WTC11 (cell line): ENCODE results near the gene ADRB2. TPM values are rescaled to one million over a fixed set of nuclear protein-coding genes. Genes with fewer than 3 reads are reported as not detected.

Source experiments
- ATAC-seq: fragments of 200-7000 bp; cut with Tn5 transposase; 2 replicates; pipeline ENCODE4 v1.10.0; 2021; ENCODE audit warnings: mild to moderate bottlenecking, moderate library complexity
- CTCF ChIA-PET: fragments of 300-600 bp; sonication (Branson Sonifier 250); formaldehyde crosslinking; loops from one replicate; lab custom pipeline; 2021; ENCODE audit warnings: antibody characterized with exemption; lab: Charles Lee
- POLR2A ChIA-PET: fragments of 350-600 bp; sonication (Branson Sonifier 250); formaldehyde crosslinking; loops from one replicate; lab custom pipeline; 2021; ENCODE audit warnings: antibody characterized with exemption; lab: Charles Lee
- DNase-seq: peaks from one replicate; pipeline ENCODE4 v3.0.0; 2021; ENCODE audit warnings: low spot score
- H3K27ac Mint-ChIP-seq: 2 replicates; pipeline ENCODE4 v1.8.0; 2021; ENCODE audit warnings: mixed read lengths
- H3K27me3 Mint-ChIP-seq: 2 replicates; pipeline ENCODE4 v1.8.0; 2021; ENCODE audit warnings: low read depth, mild to moderate bottlenecking, moderate library complexity, mixed read lengths
- H3K36me3 Mint-ChIP-seq: 2 replicates; pipeline ENCODE4 v1.8.0; 2021; ENCODE audit warnings: mixed read lengths
- H3K4me1 Mint-ChIP-seq: 2 replicates; pipeline ENCODE4 v1.8.0; 2022; ENCODE audit warnings: mixed read lengths
- H3K4me3 Mint-ChIP-seq: 2 replicates; pipeline ENCODE4 v1.8.0; 2021; ENCODE audit warnings: mild to moderate bottlenecking, moderate library complexity, mixed read lengths
- H3K9me3 Mint-ChIP-seq: 2 replicates; pipeline ENCODE4 v1.8.0; 2021; ENCODE audit warnings: mixed read lengths
- ATF1 ChIP-seq: sonication (generic); formaldehyde crosslinking; IDR thresholded peaks from 2 replicates; pipeline ENCODE4 v1.8.1; 2023; ENCODE audit warnings: mild to moderate bottlenecking, moderate library complexity, missing genetic modification reagents
- ATF3 ChIP-seq: sonication (generic); formaldehyde crosslinking; conservative IDR thresholded peaks from 2 replicates; pipeline ENCODE4 v1.8.1; 2022; ENCODE audit warnings: mild to moderate bottlenecking, missing genetic modification reagents
- CBFB ChIP-seq: sonication (generic); formaldehyde crosslinking; IDR thresholded peaks from 2 replicates; pipeline ENCODE4 v1.8.1; 2022; ENCODE audit warnings: mild to moderate bottlenecking, low read depth, missing genetic modification reagents
- CREB1 ChIP-seq: sonication (generic); formaldehyde crosslinking; IDR thresholded peaks from 2 replicates; pipeline ENCODE4 v1.8.0; 2023; ENCODE audit warnings: mild to moderate bottlenecking, missing genetic modification reagents
- ELF4 ChIP-seq: sonication (generic); formaldehyde crosslinking; IDR thresholded peaks from 2 replicates; pipeline ENCODE4 v1.8.1; 2022; ENCODE audit warnings: low read depth, mild to moderate bottlenecking, moderate library complexity, missing genetic modification reagents
- MYBL2 ChIP-seq: sonication (generic); formaldehyde crosslinking; IDR thresholded peaks from 2 replicates; pipeline ENCODE4 v1.8.1; 2023; ENCODE audit warnings: mild to moderate bottlenecking, moderate library complexity, missing genetic modification reagents
- NR3C1 ChIP-seq: sonication (generic); formaldehyde crosslinking; conservative IDR thresholded peaks from 2 replicates; pipeline ENCODE4 v1.8.1; 2023; ENCODE audit warnings: low read depth, mild to moderate bottlenecking, missing genetic modification reagents
- RORB ChIP-seq: fragments of 250-450 bp; sonication (Bioruptor Pico); IDR thresholded peaks from 2 replicates; pipeline ENCODE4 v1.9.0; 2021; ENCODE audit warnings: mild to moderate bottlenecking
- SMAD3 ChIP-seq: sonication (generic); formaldehyde crosslinking; IDR thresholded peaks from 2 replicates; pipeline ENCODE4 v1.8.0; 2022; ENCODE audit warnings: missing genetic modification reagents, mild to moderate bottlenecking, borderline replicate concordance
- TEAD4 ChIP-seq: sonication (generic); formaldehyde crosslinking; IDR thresholded peaks from 2 replicates; pipeline ENCODE4 v1.8.0; 2022; ENCODE audit warnings: mild to moderate bottlenecking, missing genetic modification reagents
- ZMAT4 ChIP-seq: fragments of 250-450 bp; sonication (Bioruptor Pico); IDR thresholded peaks from 2 replicates; pipeline ENCODE4 v1.9.0; 2021; ENCODE audit warnings: mild to moderate bottlenecking
- ZNF121 ChIP-seq: sonication (generic); formaldehyde crosslinking; IDR thresholded peaks from 2 replicates; pipeline ENCODE4 v1.8.0; 2023; ENCODE audit warnings: missing genetic modification reagents
- ZNF138 ChIP-seq: sonication (generic); formaldehyde crosslinking; conservative IDR thresholded peaks from 2 replicates; pipeline ENCODE4 v1.8.1; 2022; ENCODE audit warnings: mild to moderate bottlenecking, moderate library complexity, missing genetic modification reagents
- ZNF219 ChIP-seq: sonication (generic); formaldehyde crosslinking; IDR thresholded peaks from 2 replicates; pipeline ENCODE4 v1.8.0; 2023; ENCODE audit warnings: missing genetic modification reagents, mild to moderate bottlenecking, borderline replicate concordance
- ZNF263 ChIP-seq: sonication (generic); formaldehyde crosslinking; IDR thresholded peaks from 2 replicates; pipeline ENCODE4 v1.8.1; 2022; ENCODE audit warnings: low read depth, mild to moderate bottlenecking, moderate library complexity, missing genetic modification reagents
- total RNA-seq: library from RNA; stranded (reverse); gene quantifications from 3 replicates; pipeline ENCODE4 v1.2.3, GENCODE V29; 2021
- TF ChIP-seq, protein P1 (sequence below): sonication (generic); formaldehyde crosslinking; IDR thresholded peaks from 2 replicates; pipeline ENCODE4 v1.8.1; 2023; ENCODE audit warnings: mild to moderate bottlenecking, missing genetic modification reagents
- TF ChIP-seq, protein P2 (sequence below): sonication (generic); formaldehyde crosslinking; IDR thresholded peaks from 2 replicates; pipeline ENCODE4 v1.8.1; 2022; ENCODE audit warnings: mild to moderate bottlenecking, missing genetic modification reagents, moderate library complexity, borderline replicate concordance
- TF ChIP-seq, protein P3 (sequence below): sonication (generic); formaldehyde crosslinking; IDR thresholded peaks from 2 replicates; pipeline ENCODE4 v1.8.1; 2023; ENCODE audit warnings: mild to moderate bottlenecking, missing genetic modification reagents, moderate library complexity
- TF ChIP-seq, protein P4 (sequence below): sonication (generic); formaldehyde crosslinking; IDR thresholded peaks from 2 replicates; pipeline ENCODE4 v1.8.1; 2022; ENCODE audit warnings: mild to moderate bottlenecking, moderate library complexity, missing genetic modification reagents

Gene ADRB2
- total RNA-seq, 1 experiment from 2014 or later: 1.2 TPM

- H3K36me3 Mint-ChIP-seq: no peaks in the 10 kb centered on the region
- H3K27me3 Mint-ChIP-seq: peaks cover 42% of the 10 kb centered on the region
- TF ChIP-seq ATF3 (CRISPR knock-in tag): no peak
- TF ChIP-seq ZNF219: no peak
- no peak overlapping the region for H3K4me3 Mint-ChIP-seq
- ChIA-PET POLR2A (no interaction called here), CTCF (interaction anchor here (1.3 to 2.0 kb wide), 3 partner anchors 99 to 128 kb away, joined by 3 to 7 read pairs (median 4); no protein-coding TSS in a partner anchor)
- H3K27ac Mint-ChIP-seq: no peak overlapping the region
- DNase-seq (no peak), ATAC-seq (no peak)
- no peaks in the 10 kb centered on the region for H3K9me3 Mint-ChIP-seq
- H3K4me1 Mint-ChIP-seq: peaks cover 52% of the 10 kb centered on the region
Observed at GRCh38 chr5:148829734-148830133, 3.3 kb downstream of the ADRB2 start.

GRCh38 chr5:148830211-148830610, 3.8 kb downstream of the ADRB2 start:
- TF ChIP-seq ZNF121 (CRISPR knock-in tag) (no peak), RORB (CRISPR knock-in tag) (no peak), ATF1 (no peak), ZNF263 (no peak), MYBL2 (no peak), ELF4 (CRISPR knock-in tag) (no peak)
- TF ChIP-seq, protein P1, sequence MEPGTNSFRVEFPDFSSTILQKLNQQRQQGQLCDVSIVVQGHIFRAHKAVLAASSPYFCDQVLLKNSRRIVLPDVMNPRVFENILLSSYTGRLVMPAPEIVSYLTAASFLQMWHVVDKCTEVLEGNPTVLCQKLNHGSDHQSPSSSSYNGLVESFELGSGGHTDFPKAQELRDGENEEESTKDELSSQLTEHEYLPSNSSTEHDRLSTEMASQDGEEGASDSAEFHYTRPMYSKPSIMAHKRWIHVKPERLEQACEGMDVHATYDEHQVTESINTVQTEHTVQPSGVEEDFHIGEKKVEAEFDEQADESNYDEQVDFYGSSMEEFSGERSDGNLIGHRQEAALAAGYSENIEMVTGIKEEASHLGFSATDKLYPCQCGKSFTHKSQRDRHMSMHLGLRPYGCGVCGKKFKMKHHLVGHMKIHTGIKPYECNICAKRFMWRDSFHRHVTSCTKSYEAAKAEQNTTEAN (CRISPR knock-in tag): no peak
- TF ChIP-seq, protein P2, sequence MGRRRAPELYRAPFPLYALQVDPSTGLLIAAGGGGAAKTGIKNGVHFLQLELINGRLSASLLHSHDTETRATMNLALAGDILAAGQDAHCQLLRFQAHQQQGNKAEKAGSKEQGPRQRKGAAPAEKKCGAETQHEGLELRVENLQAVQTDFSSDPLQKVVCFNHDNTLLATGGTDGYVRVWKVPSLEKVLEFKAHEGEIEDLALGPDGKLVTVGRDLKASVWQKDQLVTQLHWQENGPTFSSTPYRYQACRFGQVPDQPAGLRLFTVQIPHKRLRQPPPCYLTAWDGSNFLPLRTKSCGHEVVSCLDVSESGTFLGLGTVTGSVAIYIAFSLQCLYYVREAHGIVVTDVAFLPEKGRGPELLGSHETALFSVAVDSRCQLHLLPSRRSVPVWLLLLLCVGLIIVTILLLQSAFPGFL: no peak
- ChIA-PET CTCF (interaction anchor here (1.3 to 1.6 kb wide), 2 partner anchors 99 to 128 kb away, joined by 3 to 4 read pairs; no protein-coding TSS in a partner anchor), POLR2A (no interaction called here)
- Mint-ChIP-seq H3K27ac (no peak overlapping the region), H3K9me3 (no peaks in the 10 kb centered on the region), H3K4me1 (peaks cover 48% of the 10 kb centered on the region), H3K4me3 (no peak overlapping the region), H3K27me3 (peaks cover 37% of the 10 kb centered on the region), H3K36me3 (no peaks in the 10 kb centered on the region)
- DNase-seq (no peak), ATAC-seq (no peak)

DNA sequence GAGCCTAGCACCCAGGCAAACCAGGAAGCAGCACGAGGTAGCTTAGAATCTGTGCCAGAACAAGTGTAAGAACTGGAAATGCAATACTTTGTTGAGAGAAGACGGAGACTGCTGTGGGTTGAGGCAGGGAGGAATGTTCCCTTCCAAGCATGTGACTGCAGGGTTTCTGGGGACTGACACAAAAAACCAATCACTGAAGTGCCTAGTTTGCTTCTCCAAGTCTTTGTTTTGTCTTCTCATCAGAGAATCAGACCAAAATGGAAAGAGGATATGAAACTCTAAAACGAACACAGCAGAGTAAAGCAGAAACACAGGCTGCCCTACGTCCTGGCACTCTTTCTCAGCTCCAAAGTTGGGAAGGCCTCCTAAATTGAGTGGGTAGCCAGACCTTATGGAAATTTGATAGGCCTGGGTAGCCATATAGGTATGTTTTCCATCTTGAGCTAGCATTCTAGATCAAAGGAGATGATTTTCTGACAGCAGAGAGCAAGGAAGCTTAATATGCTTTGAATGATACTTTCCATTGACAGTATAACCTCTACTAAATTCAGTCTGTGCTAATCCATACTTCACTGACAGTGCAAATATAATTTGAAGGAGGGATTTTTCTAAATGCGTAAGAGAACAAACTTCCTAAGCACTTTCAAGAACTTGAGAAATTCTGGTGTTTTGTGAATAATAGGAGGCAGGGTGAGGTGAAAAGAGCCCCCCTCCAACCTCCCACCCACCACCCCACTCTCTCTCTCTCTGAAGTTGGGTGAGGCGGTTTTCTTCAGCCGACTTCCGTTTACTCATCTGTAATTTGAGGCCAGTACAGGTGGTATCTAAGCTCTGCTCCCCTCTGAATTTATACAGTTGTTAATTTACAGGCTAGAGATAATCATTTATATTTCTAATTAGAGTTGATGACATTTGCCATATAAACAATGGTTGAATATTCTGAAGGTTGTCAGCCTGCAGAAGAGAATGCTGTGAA, 5.5 kb downstream of the ADRB2 start:
- no peak overlapping the region for H3K27ac Mint-ChIP-seq
- ChIA-PET CTCF (interaction anchor here (0.7 to 1.7 kb wide), 4 partner anchors 11 to 126 kb away, joined by 3 to 12 read pairs (median 3); no protein-coding TSS in a partner anchor), POLR2A (no interaction called here)
- H3K36me3 Mint-ChIP-seq: no peaks in the 10 kb centered on the region
- DNase-seq (no peak), ATAC-seq (no peak)
- H3K9me3 Mint-ChIP-seq: no peaks in the 10 kb centered on the region
- H3K27me3 Mint-ChIP-seq: peaks cover 24% of the 10 kb centered on the region
- peaks cover 41% of the 10 kb centered on the region for H3K4me1 Mint-ChIP-seq
- H3K4me3 Mint-ChIP-seq: no peak overlapping the region
- TF ChIP-seq CREB1 (CRISPR knock-in tag): no peak
- no peak for TF ChIP-seq ZNF138 (CRISPR knock-in tag)
- TF ChIP-seq, protein P3, sequence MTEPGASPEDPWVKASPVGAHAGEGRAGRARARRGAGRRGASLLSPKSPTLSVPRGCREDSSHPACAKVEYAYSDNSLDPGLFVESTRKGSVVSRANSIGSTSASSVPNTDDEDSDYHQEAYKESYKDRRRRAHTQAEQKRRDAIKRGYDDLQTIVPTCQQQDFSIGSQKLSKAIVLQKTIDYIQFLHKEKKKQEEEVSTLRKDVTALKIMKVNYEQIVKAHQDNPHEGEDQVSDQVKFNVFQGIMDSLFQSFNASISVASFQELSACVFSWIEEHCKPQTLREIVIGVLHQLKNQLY: no peak
- TF ChIP-seq, protein P4, sequence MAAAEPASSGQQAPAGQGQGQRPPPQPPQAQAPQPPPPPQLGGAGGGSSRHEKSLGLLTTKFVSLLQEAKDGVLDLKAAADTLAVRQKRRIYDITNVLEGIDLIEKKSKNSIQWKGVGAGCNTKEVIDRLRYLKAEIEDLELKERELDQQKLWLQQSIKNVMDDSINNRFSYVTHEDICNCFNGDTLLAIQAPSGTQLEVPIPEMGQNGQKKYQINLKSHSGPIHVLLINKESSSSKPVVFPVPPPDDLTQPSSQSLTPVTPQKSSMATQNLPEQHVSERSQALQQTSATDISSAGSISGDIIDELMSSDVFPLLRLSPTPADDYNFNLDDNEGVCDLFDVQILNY (CRISPR knock-in tag): no peak
- TF ChIP-seq ZMAT4 (CRISPR knock-in tag): no peak
- TF ChIP-seq SMAD3 (CRISPR knock-in tag): no peak
- no peak for TF ChIP-seq NR3C1
- TF ChIP-seq TEAD4: no peak
- TF ChIP-seq CBFB (CRISPR knock-in tag): no peak
